Measurements from ENCODE around the gene CRYZL1.
"Not testable (repeated sequence)": the region's sequence is repeated elsewhere in the genome, so short reads cannot be mapped to it uniquely, and the experiment has no call there.

DNA sequence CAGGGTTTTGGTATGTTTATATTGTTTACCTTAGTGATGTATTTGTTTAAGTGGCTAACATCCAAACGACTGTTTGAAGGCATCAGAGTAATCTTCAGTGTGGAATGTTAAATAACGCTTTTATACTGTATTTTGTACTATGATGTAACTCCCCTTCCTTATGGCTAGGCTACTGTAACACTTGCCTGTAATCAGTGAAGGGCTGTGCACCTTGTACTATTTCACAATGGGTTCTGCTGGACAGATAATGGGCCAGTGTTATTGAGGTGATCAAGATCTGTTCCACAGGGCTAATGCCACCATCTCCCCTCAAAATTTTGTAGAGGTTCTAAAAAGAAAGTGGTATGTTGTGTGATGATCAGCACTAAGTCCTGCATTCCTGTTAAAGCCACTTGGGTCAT, 64.8 kb downstream of the CRYZL1 start:
- not testable (repeated sequence) for TF ChIP-seq GLIS3 (CRISPR knock-in tag; IDR thresholded peaks at IDR 0.05); ZC3H10 (CRISPR knock-in tag; IDR thresholded peaks at IDR 0.05); TCF4 (CRISPR knock-in tag; IDR thresholded peaks at IDR 0.05; ENCODE audit: borderline replicate concordance)
- TF ChIP-seq, protein P1, sequence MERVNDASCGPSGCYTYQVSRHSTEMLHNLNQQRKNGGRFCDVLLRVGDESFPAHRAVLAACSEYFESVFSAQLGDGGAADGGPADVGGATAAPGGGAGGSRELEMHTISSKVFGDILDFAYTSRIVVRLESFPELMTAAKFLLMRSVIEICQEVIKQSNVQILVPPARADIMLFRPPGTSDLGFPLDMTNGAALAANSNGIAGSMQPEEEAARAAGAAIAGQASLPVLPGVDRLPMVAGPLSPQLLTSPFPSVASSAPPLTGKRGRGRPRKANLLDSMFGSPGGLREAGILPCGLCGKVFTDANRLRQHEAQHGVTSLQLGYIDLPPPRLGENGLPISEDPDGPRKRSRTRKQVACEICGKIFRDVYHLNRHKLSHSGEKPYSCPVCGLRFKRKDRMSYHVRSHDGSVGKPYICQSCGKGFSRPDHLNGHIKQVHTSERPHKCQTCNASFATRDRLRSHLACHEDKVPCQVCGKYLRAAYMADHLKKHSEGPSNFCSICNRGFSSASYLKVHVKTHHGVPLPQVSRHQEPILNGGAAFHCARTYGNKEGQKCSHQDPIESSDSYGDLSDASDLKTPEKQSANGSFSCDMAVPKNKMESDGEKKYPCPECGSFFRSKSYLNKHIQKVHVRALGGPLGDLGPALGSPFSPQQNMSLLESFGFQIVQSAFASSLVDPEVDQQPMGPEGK (CRISPR knock-in tag; IDR thresholded peaks at IDR 0.05; ENCODE audit: borderline replicate concordance): not testable (repeated sequence)
